ENCODE measurements around the gene FKBP1A. TPM values are rescaled to one million over a fixed set of nuclear protein-coding genes. Genes with fewer than 3 reads are reported as not detected.

Gene FKBP1A
- total and polyA plus RNA-seq, 4 donors: 87.2 to 261 (median 180) TPM

DNA sequence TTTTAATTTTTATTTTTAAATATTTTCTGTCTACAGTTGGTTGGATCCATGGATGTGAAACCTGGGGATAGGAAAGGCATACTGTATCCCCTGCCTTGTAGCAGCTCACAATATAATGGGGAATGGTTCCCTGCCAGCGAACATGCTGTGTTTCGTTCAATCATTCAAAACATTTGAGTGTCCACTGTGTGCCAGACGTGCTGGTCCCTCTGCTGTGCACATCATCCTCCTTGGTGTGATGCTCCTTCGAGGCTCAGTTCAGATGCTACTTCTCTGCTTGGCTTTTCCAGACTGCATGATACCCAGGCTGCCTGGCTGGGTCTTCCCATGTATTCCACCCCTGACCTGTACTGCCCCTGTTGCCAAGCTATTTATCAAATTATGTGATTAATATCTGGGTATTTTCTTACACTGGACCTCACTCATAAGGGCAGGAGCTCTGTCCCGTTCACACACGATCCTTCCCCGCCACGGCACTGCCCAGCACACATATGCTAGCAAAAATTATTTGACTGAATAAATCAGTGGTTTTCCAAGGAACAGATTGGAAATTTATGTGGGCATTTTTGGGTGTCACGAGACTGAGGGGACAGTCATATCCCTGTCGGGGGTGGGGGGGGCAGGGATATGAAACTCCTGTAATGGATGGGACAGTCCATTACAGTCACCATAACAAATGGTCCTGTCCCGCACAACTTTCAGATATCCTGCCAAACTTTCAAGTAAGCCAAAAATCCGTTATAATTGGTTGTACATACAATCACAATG is 68.8 kb downstream of the FKBP1A start:
- Histone ChIP-seq H3K36me3 (ENCODE audit: control insufficient read depth, insufficient read depth, low read length) (peaks cover 3% of the 10 kb centered on the region), H3K27me3 (ENCODE audit: control insufficient read depth, insufficient read depth, low read length) (no peaks in the 10 kb centered on the region), H3K27ac (ENCODE audit: low read depth, low read length) (no peak overlapping the region), H3K9me3 (ENCODE audit: control insufficient read depth, insufficient read depth, low read length) (no peaks in the 10 kb centered on the region), H3K4me3 (ENCODE audit: low read depth, low read length) (no peak overlapping the region), H3K4me1 (ENCODE audit: control insufficient read depth, insufficient read depth, low read length) (peaks cover 27% of the 10 kb centered on the region)
- WGBS (ENCODE audit: insufficient coverage): 74% methylated on average over 6 of the region's 12 CpGs
- DNase-seq (ENCODE audit: low read depth in 4 of 6, low spot score in 6 of 6): no peak

GRCh38 chr20:1323256-1323655 is 69.6 kb downstream of the FKBP1A start:
- Histone ChIP-seq H3K4me3 (ENCODE audit: low read depth, low read length) (no peak overlapping the region), H3K27me3 (ENCODE audit: control insufficient read depth, insufficient read depth, low read length) (no peaks in the 10 kb centered on the region), H3K27ac (ENCODE audit: low read depth, low read length) (peak overlapping the region; percentile 58), H3K36me3 (ENCODE audit: control insufficient read depth, insufficient read depth, low read length) (no peaks in the 10 kb centered on the region), H3K9me3 (ENCODE audit: control insufficient read depth, insufficient read depth, low read length) (no peaks in the 10 kb centered on the region), H3K4me1 (ENCODE audit: control insufficient read depth, insufficient read depth, low read length) (peaks cover 21% of the 10 kb centered on the region)
- 81% methylated on average over 2 of the region's 6 CpGs for WGBS (ENCODE audit: insufficient coverage)
- no peak for DNase-seq (ENCODE audit: low read depth in 4 of 6, low spot score in 6 of 6)

GRCh38 chr20:1322511-1323245 is 70.2 kb downstream of the FKBP1A start:
- Histone ChIP-seq H3K36me3 (ENCODE audit: control insufficient read depth, insufficient read depth, low read length) (no peaks in the 10 kb centered on the region), H3K27ac (ENCODE audit: low read depth, low read length) (peak overlapping the region; percentile 58), H3K27me3 (ENCODE audit: control insufficient read depth, insufficient read depth, low read length) (no peaks in the 10 kb centered on the region), H3K9me3 (ENCODE audit: control insufficient read depth, insufficient read depth, low read length) (no peaks in the 10 kb centered on the region), H3K4me3 (ENCODE audit: low read depth, low read length) (no peak overlapping the region), H3K4me1 (ENCODE audit: control insufficient read depth, insufficient read depth, low read length) (peaks cover 16% of the 10 kb centered on the region)
- 81% methylated on average over 7 of the region's 11 CpGs for WGBS (ENCODE audit: insufficient coverage)
- no peak for DNase-seq (ENCODE audit: low read depth in 4 of 6, low spot score in 6 of 6)

DNA sequence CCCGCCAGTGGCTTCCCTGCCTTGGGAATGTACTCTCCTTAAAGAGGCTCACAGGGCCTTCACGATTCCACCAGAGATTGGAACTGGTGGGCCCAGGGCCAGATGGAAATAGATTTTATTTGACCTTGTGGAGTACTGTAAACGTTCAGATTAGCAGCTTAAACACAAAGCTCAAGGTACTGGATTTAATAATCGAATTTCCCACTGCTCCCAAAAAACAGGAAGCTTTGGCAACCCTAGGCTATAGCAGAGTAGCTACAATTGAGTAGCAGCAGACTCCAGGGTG is 71.3 kb downstream of the FKBP1A start:
- H3K27me3 ChIP-seq (ENCODE audit: control insufficient read depth, insufficient read depth, low read length): no peaks in the 10 kb centered on the region
- H3K36me3 ChIP-seq (ENCODE audit: control insufficient read depth, insufficient read depth, low read length): no peaks in the 10 kb centered on the region
- WGBS (ENCODE audit: insufficient coverage): 68% methylated on average over 4 of the region's 4 CpGs
- peaks cover 10% of the 10 kb centered on the region for H3K4me1 ChIP-seq (ENCODE audit: control insufficient read depth, insufficient read depth, low read length)
- H3K4me3 ChIP-seq (ENCODE audit: low read depth, low read length): no peak overlapping the region
- no peak overlapping the region for H3K27ac ChIP-seq (ENCODE audit: low read depth, low read length)
- DNase-seq (ENCODE audit: low read depth in 4 of 6, low spot score in 6 of 6): no peak
- no peaks in the 10 kb centered on the region for H3K9me3 ChIP-seq (ENCODE audit: control insufficient read depth, insufficient read depth, low read length)

DNA sequence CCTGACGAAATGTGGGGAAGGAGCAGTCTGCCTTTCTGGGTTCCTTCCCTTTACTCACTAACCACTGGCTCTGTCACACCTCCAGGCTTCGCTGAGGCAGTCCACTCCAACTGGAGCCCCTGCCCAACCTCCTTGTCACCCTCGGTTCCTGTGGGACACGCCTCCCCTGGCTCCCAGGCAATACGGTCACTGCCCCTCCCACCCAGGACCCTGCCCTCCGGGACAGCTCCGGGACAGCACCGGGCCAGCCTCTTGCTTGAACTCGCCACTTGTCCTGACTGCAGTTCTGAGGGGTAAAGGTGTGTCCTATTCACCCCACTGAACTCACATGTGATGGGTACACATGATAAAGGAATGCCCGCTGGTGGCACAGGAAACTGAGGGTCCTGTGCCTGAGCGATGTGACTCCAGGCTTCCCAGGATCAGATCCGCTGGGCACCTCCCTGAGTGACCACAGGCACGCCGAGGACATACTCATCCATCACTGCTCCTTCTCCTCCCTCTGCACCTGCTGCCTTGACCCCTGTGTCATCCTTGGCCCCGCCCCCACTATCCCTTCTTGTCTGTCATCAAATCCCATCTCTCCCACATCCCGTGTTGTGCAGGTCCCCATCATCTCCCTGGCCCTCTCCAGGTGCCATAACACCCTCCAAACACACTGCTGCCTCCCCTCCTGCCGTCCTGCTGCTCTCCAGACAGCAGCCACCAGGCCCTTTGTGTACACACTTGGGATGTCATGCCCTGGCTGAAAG is 71.8 kb downstream of the FKBP1A start:
- Histone ChIP-seq H3K27me3 (ENCODE audit: control insufficient read depth, insufficient read depth, low read length) (no peaks in the 10 kb centered on the region), H3K36me3 (ENCODE audit: control insufficient read depth, insufficient read depth, low read length) (no peaks in the 10 kb centered on the region), H3K27ac (ENCODE audit: low read depth, low read length) (no peak overlapping the region), H3K4me1 (ENCODE audit: control insufficient read depth, insufficient read depth, low read length) (peaks cover 9% of the 10 kb centered on the region), H3K4me3 (ENCODE audit: low read depth, low read length) (no peak overlapping the region), H3K9me3 (ENCODE audit: control insufficient read depth, insufficient read depth, low read length) (no peaks in the 10 kb centered on the region)
- WGBS (ENCODE audit: insufficient coverage): 63% methylated on average over 14 of the region's 17 CpGs
- DNase-seq (ENCODE audit: low read depth in 4 of 6, low spot score in 6 of 6): no peak

DNA sequence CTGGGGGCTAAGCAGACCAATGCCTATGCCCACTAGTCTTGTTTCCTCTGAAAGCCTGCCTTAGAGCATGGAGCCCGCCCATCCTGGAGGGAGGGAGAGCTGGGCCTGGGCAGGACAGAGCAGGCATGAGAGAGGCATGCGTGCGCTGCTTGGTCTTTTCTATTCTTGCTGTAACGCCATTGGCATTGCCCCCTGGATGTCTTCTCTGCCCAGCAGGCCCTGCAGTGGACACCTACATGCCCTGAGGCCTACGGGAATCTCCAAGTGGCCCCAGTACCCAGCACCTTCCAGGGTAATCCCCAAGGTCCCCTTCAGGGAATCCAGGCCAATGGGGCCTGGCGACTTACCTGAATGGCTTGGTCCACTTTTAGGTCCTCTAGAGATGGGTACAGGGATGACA is 72.8 kb downstream of the FKBP1A start:
- Histone ChIP-seq H3K4me3 (ENCODE audit: low read depth, low read length) (no peak overlapping the region), H3K36me3 (ENCODE audit: control insufficient read depth, insufficient read depth, low read length) (no peaks in the 10 kb centered on the region), H3K4me1 (ENCODE audit: control insufficient read depth, insufficient read depth, low read length) (peaks cover 4% of the 10 kb centered on the region), H3K9me3 (ENCODE audit: control insufficient read depth, insufficient read depth, low read length) (no peaks in the 10 kb centered on the region), H3K27ac (ENCODE audit: low read depth, low read length) (no peak overlapping the region), H3K27me3 (ENCODE audit: control insufficient read depth, insufficient read depth, low read length) (no peaks in the 10 kb centered on the region)
- DNase-seq (ENCODE audit: low read depth in 4 of 6, low spot score in 6 of 6): no peak
- 87% methylated on average over 6 of the region's 6 CpGs for WGBS (ENCODE audit: insufficient coverage)

GRCh38 chr20:1319462-1319861 is 73.4 kb downstream of the FKBP1A start:
- no peak overlapping the region for H3K4me3 ChIP-seq (ENCODE audit: low read depth, low read length)

GRCh38 chr20:1319051-1319450 is 73.8 kb downstream of the FKBP1A start:
- no peaks in the 10 kb centered on the region for H3K27me3 ChIP-seq (ENCODE audit: control insufficient read depth, insufficient read depth, low read length)
- H3K9me3 ChIP-seq (ENCODE audit: control insufficient read depth, insufficient read depth, low read length): no peaks in the 10 kb centered on the region
- H3K4me1 ChIP-seq (ENCODE audit: control insufficient read depth, insufficient read depth, low read length): no peaks in the 10 kb centered on the region
- H3K36me3 ChIP-seq (ENCODE audit: control insufficient read depth, insufficient read depth, low read length): no peaks in the 10 kb centered on the region
- no CpG with 5 or more reads among the region's 4 CpGs for WGBS (ENCODE audit: insufficient coverage)
- no peak overlapping the region for H3K27ac ChIP-seq (ENCODE audit: low read depth, low read length)
- no peak overlapping the region for H3K4me3 ChIP-seq (ENCODE audit: low read depth, low read length)
- no peak for DNase-seq (ENCODE audit: low read depth in 4 of 6, low spot score in 6 of 6)

More at GRCh38 chr20:1319462-1319861, 73.4 kb downstream of the FKBP1A start:
- Histone ChIP-seq H3K9me3 (ENCODE audit: control insufficient read depth, insufficient read depth, low read length) (no peaks in the 10 kb centered on the region), H3K36me3 (ENCODE audit: control insufficient read depth, insufficient read depth, low read length) (no peaks in the 10 kb centered on the region), H3K27ac (ENCODE audit: low read depth, low read length) (no peak overlapping the region), H3K27me3 (ENCODE audit: control insufficient read depth, insufficient read depth, low read length) (no peaks in the 10 kb centered on the region), H3K4me1 (ENCODE audit: control insufficient read depth, insufficient read depth, low read length) (peaks cover 1% of the 10 kb centered on the region)
- DNase-seq (ENCODE audit: low read depth in 4 of 6, low spot score in 6 of 6): no peak
- 80% methylated on average over 4 of the region's 4 CpGs for WGBS (ENCODE audit: insufficient coverage)

Measured in spinal cord (tissue), 10 donors.